Adrenal gland (tissue), 5 donors: ENCODE measurements around the gene DGKE.

Source experiments
- CTCF ChIP-seq, 6 experiments: fragments of 450-650 bp in 4 of 6; fragments of 200-600 bp in 2 of 6; sonication (generic) in 1 of 6; IDR thresholded peaks; 1 replicate in 5 of 6; 2 replicates in 1 of 6; pipeline versions ENCODE4 v1.5.1 to v1.8.0; 2016 to 2021; ENCODE audit warnings: antibody characterized with exemption in 6 of 6, mild to moderate bottlenecking in 2 of 6, moderate library complexity in 1 of 6
- POLR2A ChIP-seq, 2 donors: fragments of 450-650 bp; IDR thresholded peaks; one replicate each; pipeline ENCODE4 v1.6.1; 2017; ENCODE audit warnings: antibody characterized with exemption in 2 of 2, mild to moderate bottlenecking in 2 of 2, moderate library complexity in 1 of 2
- donor health status: DM: no; HTN: no; CAD: no.

- TF ChIP-seq CTCF (IDR thresholded peaks at IDR 0.05) (no peak), POLR2A (IDR thresholded peaks at IDR 0.05) (no peak)
Observed at GRCh38 chr17:56866496-56866895, 32.5 kb downstream of the DGKE start.
